ENCODE measurements around the gene MPV17. TPM values are rescaled to one million over a fixed set of nuclear protein-coding genes. Genes with fewer than 3 reads are reported as not detected.

MPV17 gene
- total and polyA plus RNA-seq, 2 of the 13 experiments (the other 11 are each of a cell fraction or from before 2014, with no cell fraction given): 48.9 to 129 TPM

- TF ChIP-seq NFIC (IDR thresholded peaks at IDR 0.05; ENCODE audit: low read length) (peak; percentile 72), HNF1B (CRISPR knock-in tag; IDR thresholded peaks at IDR 0.05) (peak; percentile 97), RXRB (CRISPR knock-in tag; IDR thresholded peaks at IDR 0.05; ENCODE audit: borderline replicate concordance) (peak; percentile 66), CTCF (CRISPR knock-in tag; IDR thresholded peaks at IDR 0.05) (no peak), HOMEZ (CRISPR knock-in tag; IDR thresholded peaks at IDR 0.05; ENCODE audit: low read depth) (0 out of 2 replicates have a peak, but pooled peaks have one; percentile 56), JUNB (CRISPR knock-in tag; IDR thresholded peaks at IDR 0.05; ENCODE audit: borderline replicate concordance) (no peak), SOX5 (CRISPR knock-in tag; IDR thresholded peaks at IDR 0.05; ENCODE audit: borderline replicate concordance) (no peak), GFI1 (CRISPR knock-in tag; IDR thresholded peaks at IDR 0.05; ENCODE audit: borderline replicate concordance) (peak; percentile 55; the same call in 1 of the 2 replicates), HMG20B (CRISPR knock-in tag; conservative IDR thresholded peaks at IDR 0.05) (0 out of 2 replicates have a peak, but pooled peaks have one; percentile 11), ZNF746 (CRISPR knock-in tag; IDR thresholded peaks at IDR 0.05) (peak; percentile 65; the same call in 1 of the 2 replicates), ZNF317 (CRISPR knock-in tag; IDR thresholded peaks at IDR 0.05) (peak; percentile 83), ZNF234 (CRISPR knock-in tag; conservative IDR thresholded peaks at IDR 0.05) (0 out of 2 replicates have a peak, but pooled peaks have one; percentile 33), BATF2 (CRISPR knock-in tag; IDR thresholded peaks at IDR 0.05) (no peak), THAP9 (CRISPR knock-in tag; IDR thresholded peaks at IDR 0.05; ENCODE audit: borderline replicate concordance) (peak; percentile 86; the same call in 1 of the 2 replicates), ATAD3A (CRISPR knock-in tag; IDR thresholded peaks at IDR 0.05) (no peak)
- TF ChIP-seq, protein P1, sequence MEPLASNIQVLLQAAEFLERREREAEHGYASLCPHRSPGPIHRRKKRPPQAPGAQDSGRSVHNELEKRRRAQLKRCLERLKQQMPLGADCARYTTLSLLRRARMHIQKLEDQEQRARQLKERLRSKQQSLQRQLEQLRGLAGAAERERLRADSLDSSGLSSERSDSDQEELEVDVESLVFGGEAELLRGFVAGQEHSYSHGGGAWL (CRISPR knock-in tag; IDR thresholded peaks at IDR 0.05): peak; percentile 94
- TF ChIP-seq, protein P2, sequence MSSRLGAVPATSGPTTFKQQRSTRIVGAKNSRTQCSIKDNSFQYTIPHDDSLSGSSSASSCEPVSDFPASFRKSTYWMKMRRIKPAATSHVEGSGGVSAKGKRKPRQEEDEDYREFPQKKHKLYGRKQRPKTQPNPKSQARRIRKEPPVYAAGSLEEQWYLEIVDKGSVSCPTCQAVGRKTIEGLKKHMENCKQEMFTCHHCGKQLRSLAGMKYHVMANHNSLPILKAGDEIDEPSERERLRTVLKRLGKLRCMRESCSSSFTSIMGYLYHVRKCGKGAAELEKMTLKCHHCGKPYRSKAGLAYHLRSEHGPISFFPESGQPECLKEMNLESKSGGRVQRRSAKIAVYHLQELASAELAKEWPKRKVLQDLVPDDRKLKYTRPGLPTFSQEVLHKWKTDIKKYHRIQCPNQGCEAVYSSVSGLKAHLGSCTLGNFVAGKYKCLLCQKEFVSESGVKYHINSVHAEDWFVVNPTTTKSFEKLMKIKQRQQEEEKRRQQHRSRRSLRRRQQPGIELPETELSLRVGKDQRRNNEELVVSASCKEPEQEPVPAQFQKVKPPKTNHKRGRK (CRISPR knock-in tag; IDR thresholded peaks at IDR 0.05): no peak
Observed at GRCh38 chr2:27322766-27323595, at the start of gene MPV17 (continued).

Measured in HepG2 (cell line).